Mononuclear cell (primary cell): ENCODE data around the gene ASF1B. TPM values are rescaled to one million over a fixed set of nuclear protein-coding genes. Genes with fewer than 3 reads are reported as not detected.

Experiments used
- H3K27me3 ChIP-seq: 2 replicates; pipeline ENCODE4 v1.6.0; 2011; ENCODE audit warnings: low read length, control low read depth; ENCODE audit not compliant: insufficient read depth
- H3K4me1 ChIP-seq: 2 replicates; pipeline ENCODE4 v1.5.1; 2011; ENCODE audit warnings: mild to moderate bottlenecking, low read length, control low read depth; ENCODE audit not compliant: insufficient read depth
- H3K4me3 ChIP-seq: 2 replicates; pipeline ENCODE4 v1.5.1; 2011; ENCODE audit warnings: mild to moderate bottlenecking, low read length, moderate library complexity
- H3K9me3 ChIP-seq: 2 replicates; pipeline ENCODE4 v1.5.1; 2011; ENCODE audit warnings: low read depth, mild to moderate bottlenecking, control low read depth, low read length
- total RNA-seq: library from RNA; depleted of rRNA; stranded (reverse); fragments of >200 nt; gene quantifications from one replicate; pipeline ENCODE4 v1.2.3, GENCODE V29; 2012

Gene ASF1B
- total RNA-seq, 1 donor = 0.94 TPM

DNA sequence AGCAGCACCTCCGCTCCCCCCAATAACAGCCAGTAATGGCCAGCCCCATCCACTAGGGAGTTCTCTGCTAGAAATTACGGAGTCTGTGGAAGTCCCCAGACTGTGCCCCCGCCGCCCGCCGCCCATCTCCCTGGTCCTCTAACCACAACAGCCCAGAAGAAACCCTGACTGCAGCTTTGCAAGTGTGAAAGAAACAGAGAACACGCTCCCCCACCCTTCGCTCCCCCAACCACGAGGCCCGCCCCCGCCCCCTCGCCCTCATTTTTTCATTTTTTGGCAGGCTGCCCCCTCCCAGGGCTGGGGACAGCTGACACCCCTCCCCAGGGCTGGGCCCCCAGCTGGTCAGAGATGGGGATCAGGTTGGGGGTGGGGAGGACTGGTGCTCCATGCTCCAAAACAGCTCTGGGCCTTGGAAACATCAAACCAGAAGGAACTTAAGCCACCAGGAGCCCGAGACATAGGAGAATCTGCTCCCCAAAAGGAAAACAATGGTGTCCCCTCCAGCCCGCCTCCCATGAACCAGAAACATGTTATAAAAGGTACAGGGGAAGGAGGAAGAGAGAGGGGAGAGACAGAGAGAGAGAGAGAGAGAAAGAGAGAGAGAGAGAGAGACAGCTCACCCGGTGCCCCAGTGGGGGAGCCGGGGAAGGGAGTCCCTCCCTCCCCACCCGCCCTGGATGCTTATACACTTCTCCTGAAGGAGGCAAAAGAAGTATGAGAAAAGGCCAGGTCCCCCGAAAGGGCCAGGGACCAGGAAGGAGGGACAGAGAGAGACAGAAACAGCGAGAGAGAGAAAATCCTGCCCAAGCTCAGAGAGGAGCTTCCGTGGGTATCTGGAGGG is 29.8 kb upstream of the ASF1B start:
- Histone ChIP-seq H3K4me1 (peaks cover 28% of the 10 kb centered on the region), H3K4me3 (no peak overlapping the region), H3K9me3 (no peaks in the 10 kb centered on the region), H3K27me3 (no peaks in the 10 kb centered on the region)

DNA sequence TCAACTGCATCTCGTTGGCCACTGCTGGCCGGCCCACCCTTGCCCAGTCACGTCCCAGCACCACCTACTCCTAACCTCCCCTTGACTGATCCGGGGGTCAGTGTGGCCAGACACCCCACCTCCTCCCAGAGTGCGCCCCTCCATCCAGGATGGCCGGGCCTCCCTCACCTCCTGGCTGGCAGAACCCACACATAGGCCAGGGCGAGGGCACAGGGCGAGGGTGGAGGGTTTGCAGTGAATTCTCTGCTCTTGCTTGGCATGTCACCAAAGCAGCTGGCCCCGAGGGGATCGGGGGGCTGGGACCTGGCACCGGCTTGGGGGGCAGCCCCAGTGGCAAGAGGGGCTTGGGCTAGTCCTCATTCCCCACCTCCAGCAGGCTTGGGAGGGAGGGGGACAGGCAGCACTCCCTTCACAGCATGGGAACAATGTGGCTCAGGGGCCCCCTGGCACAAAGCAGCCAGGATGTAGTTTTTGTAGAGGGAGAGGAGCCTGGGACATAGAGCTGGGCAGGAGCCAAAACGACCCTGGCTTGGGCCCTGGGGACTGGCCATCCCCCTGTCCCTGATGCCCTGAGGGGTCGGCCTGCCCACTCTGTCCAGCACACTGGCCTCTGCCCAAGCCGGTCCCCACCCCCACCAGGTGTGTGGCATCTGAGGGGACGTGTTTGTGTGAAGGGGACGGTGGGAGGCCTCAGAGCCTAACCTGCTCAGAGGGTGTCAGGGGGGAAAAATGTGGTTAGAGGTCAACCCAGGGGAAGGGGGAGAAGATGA is 28.5 kb upstream of the ASF1B start:
- peaks cover 28% of the 10 kb centered on the region for H3K4me1 ChIP-seq
- H3K9me3 ChIP-seq = no peaks in the 10 kb centered on the region
- no peak overlapping the region for H3K4me3 ChIP-seq

DNA sequence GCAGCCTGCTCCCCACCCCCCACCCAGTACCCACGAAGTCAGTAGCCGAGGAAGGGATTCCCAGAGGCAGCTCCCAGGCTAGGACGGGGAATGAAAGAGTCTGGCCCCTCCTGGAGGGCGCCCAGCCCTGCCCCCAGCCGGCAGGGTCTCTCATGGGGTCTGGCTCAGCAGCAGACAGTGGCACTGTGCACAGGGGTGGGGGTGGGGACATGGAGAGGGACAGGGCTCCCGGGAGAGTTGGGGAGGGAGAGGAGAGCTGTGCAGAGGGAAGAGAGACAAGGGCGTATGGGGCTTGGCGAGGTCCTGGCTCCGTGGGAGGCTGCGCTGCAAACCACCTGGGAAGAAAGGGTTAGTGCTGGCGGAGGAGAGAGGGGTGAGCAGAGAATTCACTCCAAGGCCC is 27.7 kb upstream of the ASF1B start:
- Histone ChIP-seq H3K9me3 (no peaks in the 10 kb centered on the region), H3K4me3 (no peak overlapping the region), H3K4me1 (peaks cover 28% of the 10 kb centered on the region), H3K27me3 (no peaks in the 10 kb centered on the region)

More for the DNA sequence above, 28.5 kb upstream of the ASF1B start:
- no peaks in the 10 kb centered on the region for H3K27me3 ChIP-seq

- Histone ChIP-seq H3K4me1 (peaks cover 22% of the 10 kb centered on the region), H3K9me3 (no peaks in the 10 kb centered on the region), H3K27me3 (no peaks in the 10 kb centered on the region), H3K4me3 (no peak overlapping the region)
These were observed 26.5 kb upstream of the ASF1B start for GRCh38 chr19:14162871-14163297.

DNA sequence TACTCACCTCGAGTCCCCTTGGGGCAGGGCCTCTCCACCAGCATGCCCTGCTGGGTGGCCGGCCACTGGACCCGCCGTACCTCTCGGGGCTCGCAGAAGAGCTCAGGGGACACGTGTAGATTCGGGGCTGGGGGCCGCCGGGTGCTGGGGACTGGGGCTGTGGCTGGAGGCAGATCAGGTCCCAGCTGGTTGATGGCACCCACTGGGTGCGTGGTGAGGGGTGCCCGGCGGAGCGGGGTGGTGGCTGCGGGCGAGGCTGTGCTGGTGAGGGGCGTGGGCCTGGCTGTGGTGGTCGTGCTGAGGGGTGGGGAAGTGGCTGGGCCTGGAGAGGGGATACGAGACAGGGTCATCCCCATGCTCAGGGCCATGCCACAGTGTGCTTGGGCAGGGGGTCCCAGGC is 24.9 kb upstream of the ASF1B start:
- Histone ChIP-seq H3K27me3 (no peaks in the 10 kb centered on the region), H3K9me3 (no peaks in the 10 kb centered on the region), H3K4me1 (peaks cover 7% of the 10 kb centered on the region), H3K4me3 (no peak overlapping the region)

GRCh38 chr19:14160017-14160703 is 23.8 kb upstream of the ASF1B start:
- Histone ChIP-seq H3K4me3 (no peak overlapping the region), H3K9me3 (no peaks in the 10 kb centered on the region), H3K27me3 (no peaks in the 10 kb centered on the region), H3K4me1 (no peaks in the 10 kb centered on the region)

DNA sequence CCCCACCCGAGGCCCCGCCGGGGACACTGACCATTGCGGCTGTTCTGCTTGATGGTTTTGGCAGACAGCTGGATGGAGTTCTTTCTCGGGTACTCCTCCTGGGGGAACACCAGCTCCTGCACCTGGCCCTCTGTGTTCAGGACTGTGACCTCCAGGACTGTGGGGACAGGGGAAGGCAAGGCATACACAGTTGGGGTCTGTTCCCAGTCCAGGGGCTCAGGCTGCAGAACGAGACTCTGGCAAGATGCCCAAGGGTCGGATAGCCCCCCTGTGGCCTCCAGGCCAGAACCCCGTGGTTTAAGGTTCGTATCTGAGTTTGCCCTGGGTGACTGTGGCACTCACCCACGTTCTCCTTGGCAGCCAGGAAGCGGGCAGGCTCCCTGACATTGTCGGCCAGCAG is 22.7 kb upstream of the ASF1B start:
- no peaks in the 10 kb centered on the region for H3K9me3 ChIP-seq
- no peak overlapping the region for H3K4me3 ChIP-seq
- H3K4me1 ChIP-seq = no peaks in the 10 kb centered on the region
- no peaks in the 10 kb centered on the region for H3K27me3 ChIP-seq

DNA sequence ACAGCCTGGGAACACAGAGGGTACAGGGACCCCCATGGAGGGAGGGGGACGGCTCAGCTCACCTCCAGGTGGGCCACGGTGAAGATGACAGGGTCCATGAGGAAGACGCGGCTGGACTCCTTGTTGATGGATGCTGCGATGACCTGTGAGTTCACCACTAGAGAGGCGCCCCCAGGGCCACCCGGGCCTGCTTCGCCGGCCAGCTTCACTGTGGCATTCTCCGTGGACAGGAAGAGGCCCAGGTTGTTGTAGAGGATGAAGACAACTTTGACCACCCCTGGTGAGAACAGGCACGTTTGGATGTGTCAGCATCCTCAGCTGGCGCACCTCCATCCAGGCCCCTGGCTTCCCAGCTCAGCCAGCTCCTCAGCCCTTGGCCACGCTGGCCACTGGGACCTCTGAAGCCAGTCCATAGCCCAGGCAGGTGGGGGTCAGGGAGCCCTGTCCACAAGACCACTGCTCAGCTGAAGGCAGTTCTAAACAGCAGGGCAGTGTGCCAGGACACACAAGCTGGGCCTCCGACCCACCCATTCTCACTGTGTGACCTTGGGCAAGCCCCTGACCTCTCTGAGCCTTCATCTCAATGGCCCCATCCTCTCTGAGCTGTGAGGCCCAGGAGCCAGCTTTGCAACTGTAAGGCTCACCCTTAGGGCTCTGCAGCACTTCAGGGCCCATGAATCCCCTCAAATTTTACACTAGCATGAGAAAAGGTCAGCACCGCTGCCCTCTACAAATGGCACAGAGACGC is 22.1 kb upstream of the ASF1B start:
- H3K9me3 ChIP-seq = no peaks in the 10 kb centered on the region

DNA sequence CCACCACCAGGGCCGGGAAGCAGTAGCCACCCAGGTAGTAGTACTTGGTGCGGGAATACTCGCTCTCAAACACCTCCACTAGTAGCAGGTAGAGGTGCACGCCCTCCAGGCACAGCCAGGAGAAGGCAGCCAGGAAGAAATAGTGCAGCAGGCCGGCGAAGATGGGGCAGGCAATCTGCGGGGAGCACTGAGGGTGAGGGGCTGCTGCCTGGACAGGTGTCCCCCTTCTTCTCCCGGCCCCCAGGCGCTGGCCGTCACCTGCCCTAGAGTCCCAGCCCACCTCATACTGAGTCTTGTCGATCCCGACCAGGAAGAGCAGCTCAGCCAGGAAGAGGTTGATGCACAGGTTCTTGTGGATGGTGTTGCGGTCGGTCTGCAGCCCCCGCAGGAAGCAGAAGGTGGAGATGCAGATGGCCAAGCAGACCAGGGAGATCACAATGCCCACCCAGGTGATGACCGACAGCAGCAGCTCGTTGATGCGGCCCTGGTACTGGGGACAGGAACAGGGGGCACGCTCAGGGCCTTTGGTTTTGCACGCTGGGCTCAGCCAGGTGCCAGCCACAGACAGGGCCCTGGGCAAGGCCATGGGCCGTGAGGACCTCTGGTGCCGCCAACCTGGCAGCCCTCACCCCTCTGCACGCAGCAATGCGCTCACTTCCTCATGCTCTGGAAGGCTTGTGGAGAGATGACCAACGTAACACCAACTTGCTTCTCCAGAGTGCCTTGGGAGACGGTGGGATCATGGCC is 20.8 kb upstream of the ASF1B start:
- no peaks in the 10 kb centered on the region for H3K9me3 ChIP-seq
- H3K4me3 ChIP-seq = no peak overlapping the region
- H3K27me3 ChIP-seq = no peaks in the 10 kb centered on the region
- no peaks in the 10 kb centered on the region for H3K4me1 ChIP-seq

More for the DNA sequence above, 22.1 kb upstream of the ASF1B start:
- H3K4me1 ChIP-seq = no peaks in the 10 kb centered on the region
- H3K4me3 ChIP-seq = no peak overlapping the region
- H3K27me3 ChIP-seq = no peaks in the 10 kb centered on the region

- H3K27me3 ChIP-seq = no peaks in the 10 kb centered on the region
- no peak overlapping the region for H3K4me3 ChIP-seq
- no peaks in the 10 kb centered on the region for H3K9me3 ChIP-seq
- H3K4me1 ChIP-seq = no peaks in the 10 kb centered on the region
These were observed 19.7 kb upstream of the ASF1B start for GRCh38 chr19:14156122-14156521.

DNA sequence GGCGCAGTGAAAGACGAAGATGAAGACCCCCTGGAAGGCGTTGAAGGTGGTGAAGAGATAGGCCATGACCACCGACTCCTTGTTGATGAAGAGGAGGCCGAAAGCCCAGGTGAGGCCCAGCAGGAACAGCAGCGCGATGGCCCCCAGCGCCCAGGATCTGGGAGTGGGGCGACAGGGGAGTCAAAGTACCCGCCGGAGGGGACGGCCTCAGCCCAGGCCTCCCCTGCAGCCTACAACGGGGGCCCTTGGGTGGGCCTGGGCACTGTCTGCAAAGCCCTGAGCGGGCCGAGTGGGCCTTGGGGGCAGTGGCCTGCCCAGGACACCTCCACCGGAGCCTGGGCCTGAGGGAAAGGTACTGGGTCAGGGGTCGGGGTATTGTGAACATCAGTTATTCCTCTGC is 19.0 kb upstream of the ASF1B start:
- peaks cover 4% of the 10 kb centered on the region for H3K4me1 ChIP-seq
- H3K9me3 ChIP-seq = no peaks in the 10 kb centered on the region
- H3K4me3 ChIP-seq = no peak overlapping the region
- H3K27me3 ChIP-seq = no peaks in the 10 kb centered on the region

DNA sequence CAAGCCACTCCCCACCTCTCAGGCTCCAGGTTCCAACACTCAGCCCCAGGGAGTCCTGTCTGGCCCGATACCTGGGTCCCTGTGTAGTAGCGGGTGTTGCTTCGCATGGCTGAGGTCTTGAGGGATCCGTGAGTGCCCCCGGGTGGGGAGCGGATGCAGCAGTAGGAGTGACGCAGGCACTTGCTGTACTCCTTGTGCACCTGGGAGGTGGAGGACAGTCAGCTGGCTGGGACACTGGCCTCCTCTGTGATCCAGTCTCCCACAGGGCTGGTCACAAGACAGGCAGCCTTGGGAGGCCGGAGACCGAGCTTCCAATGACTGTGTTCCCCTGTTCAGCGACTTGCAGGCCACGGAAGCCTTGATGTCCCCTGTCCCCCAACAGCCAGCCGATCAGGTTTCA is 16.3 kb upstream of the ASF1B start:
- Histone ChIP-seq H3K9me3 (no peaks in the 10 kb centered on the region), H3K4me1 (peaks cover 29% of the 10 kb centered on the region), H3K27me3 (no peaks in the 10 kb centered on the region), H3K4me3 (no peak overlapping the region)

DNA sequence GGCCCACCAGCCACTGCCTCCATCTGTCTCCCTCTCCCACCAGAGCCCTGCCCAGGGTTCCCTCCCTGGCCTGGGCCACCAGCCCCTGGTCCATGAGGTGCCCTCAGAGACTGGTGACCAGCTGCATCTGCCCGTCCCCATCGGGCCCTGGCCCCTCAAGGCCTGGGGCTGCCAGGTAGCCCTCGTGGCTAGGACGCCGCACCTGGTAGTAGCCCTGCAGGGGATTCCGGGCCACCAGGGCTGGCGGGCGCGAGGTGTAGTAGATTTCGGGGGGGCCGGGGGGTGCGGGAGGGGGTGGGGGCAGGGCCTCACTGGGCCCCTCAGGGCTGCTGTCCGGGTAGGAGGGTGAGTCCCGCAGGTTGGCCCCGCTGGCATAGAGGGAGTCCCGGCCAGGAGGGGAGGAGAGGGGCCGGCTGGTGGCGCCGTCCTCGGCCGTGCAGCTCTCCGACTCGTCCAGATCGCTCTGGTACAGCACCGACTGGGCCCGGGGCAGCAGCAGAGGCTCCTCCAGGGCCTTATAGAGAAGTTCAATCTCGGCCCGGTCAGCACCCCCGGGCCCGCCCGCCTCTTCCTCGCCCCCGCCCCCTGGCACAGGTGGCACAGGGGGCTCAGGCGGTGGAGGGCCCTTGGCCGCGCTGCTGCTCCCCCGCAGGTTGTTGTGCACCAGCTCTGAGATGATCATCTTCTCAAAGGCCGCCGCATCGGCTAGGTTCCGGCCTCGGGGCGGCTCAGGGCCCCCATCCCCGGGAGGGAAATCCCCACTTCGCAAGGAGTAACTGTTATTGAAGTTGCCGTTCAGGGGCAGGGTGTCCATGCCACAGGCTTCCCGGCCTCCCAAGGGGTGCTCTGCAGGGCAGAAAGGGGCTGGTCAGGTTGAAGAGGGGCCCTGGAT is 14.6 kb upstream of the ASF1B start:
- Histone ChIP-seq H3K27me3 (no peaks in the 10 kb centered on the region), H3K4me1 (peaks cover 29% of the 10 kb centered on the region), H3K9me3 (no peaks in the 10 kb centered on the region), H3K4me3 (no peak overlapping the region)
